Smooth muscle cell (in vitro differentiated cells): ENCODE data around the gene ST3GAL3. TPM values are rescaled to one million over a fixed set of nuclear protein-coding genes. Genes with fewer than 3 reads are reported as not detected.

Experiments used
- DNase-seq: peaks from one replicate; lab custom pipeline; 2025; ENCODE audit not compliant: unreplicated experiment; lab: John Stamatoyannopoulos, UW
- H2AFZ ChIP-seq: fragments of 200-600 bp; sonication (generic); 2 replicates; pipeline ENCODE4 v1.6.0; 2016; ENCODE audit warnings: antibody characterized with exemption, low read depth, mild to moderate bottlenecking
- H3F3A ChIP-seq: fragments of 200-600 bp; sonication (generic); 2 replicates; pipeline ENCODE4 v1.6.0; 2017; ENCODE audit warnings: antibody characterized with exemption, low read depth
- H3K27ac ChIP-seq: fragments of 200-600 bp; sonication (generic); 2 replicates; pipeline ENCODE4 v1.5.1; 2016; ENCODE audit warnings: low read depth, mild to moderate bottlenecking
- H3K27me3 ChIP-seq: fragments of 200-600 bp; sonication (generic); 2 replicates; pipeline ENCODE4 v1.6.1; 2016; ENCODE audit warnings: low read depth, mild to moderate bottlenecking
- H3K36me3 ChIP-seq: fragments of 200-600 bp; sonication (generic); 2 replicates; pipeline ENCODE4 v1.5.1; 2016; ENCODE audit warnings: low read depth
- H3K4me1 ChIP-seq: fragments of 200-600 bp; sonication (generic); 2 replicates; pipeline ENCODE4 v1.5.1; 2016; ENCODE audit warnings: low read depth
- H3K4me2 ChIP-seq: fragments of 200-600 bp; sonication (generic); 2 replicates; pipeline ENCODE4 v1.6.0; 2016; ENCODE audit warnings: mild to moderate bottlenecking
- H3K4me3 ChIP-seq: fragments of 200-600 bp; sonication (generic); 2 replicates; pipeline ENCODE4 v1.5.1; 2016; ENCODE audit warnings: mild to moderate bottlenecking
- H3K79me2 ChIP-seq: fragments of 200-600 bp; sonication (generic); 2 replicates; pipeline ENCODE4 v1.6.0; 2016; ENCODE audit warnings: low read depth, mild to moderate bottlenecking
- H3K9ac ChIP-seq: fragments of 200-600 bp; sonication (generic); 2 replicates; pipeline ENCODE4 v1.6.0; 2016; ENCODE audit warnings: low read depth
- H3K9me3 ChIP-seq: fragments of 200-600 bp; sonication (generic); replicated peaks from 2 replicates; pipeline ENCODE4 v1.5.1; 2016; ENCODE audit warnings: low read depth
- H4K20me1 ChIP-seq: fragments of 200-600 bp; sonication (generic); 2 replicates; pipeline ENCODE4 v1.6.0; 2016; ENCODE audit warnings: low read depth
- WGBS: methylation state at CpG from one replicate; pipeline ENCODE4 v1.1.7; 2016; ENCODE audit warnings: low lambda C conversion rate; 5-methylcytosine and 5-hydroxymethylcytosine counted together
- polyA plus RNA-seq: library from polyadenylated mRNA; unstranded; fragments of >200 nt; fragmentation: Nextera tagmentation; extraction: Ambion mirVana; gene quantifications from 2 replicates; pipeline ENCODE4 v1.2.1, GENCODE V29; 2016
- total RNA-seq: library from RNA; depleted of rRNA; stranded (reverse); fragments of >200 nt; gene quantifications from 2 replicates; pipeline ENCODE4 v1.2.3, GENCODE V29; 2014
- TF ChIP-seq, protein P1 (sequence below): fragments of 200-600 bp; sonication (generic); IDR thresholded peaks from 2 replicates; pipeline ENCODE4 v1.5.1; 2017; ENCODE audit warnings: borderline replicate concordance, mild to moderate bottlenecking, antibody characterized with exemption; ENCODE audit not compliant: insufficient read depth, poor library complexity, severe bottlenecking

ST3GAL3 gene
- total and polyA plus RNA-seq, 2 experiments from 2014 or later, result 16.0 to 16.6 TPM

DNA sequence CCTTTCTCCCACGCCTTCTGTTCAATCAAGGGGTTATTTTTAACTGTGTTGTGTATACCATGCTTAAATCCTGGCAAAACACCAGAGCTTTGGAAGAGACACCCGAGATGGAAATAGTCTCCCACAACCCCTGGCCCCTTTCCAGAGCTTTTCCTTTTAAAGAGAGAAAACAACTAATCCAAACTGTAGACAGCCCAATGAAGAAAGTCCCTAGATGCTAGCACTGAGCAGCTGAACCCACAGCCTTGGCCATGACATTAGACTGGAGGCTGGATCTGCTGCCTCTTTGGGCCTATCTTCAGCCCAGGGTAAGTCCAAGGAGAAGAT lies 161.4 kb downstream of the ST3GAL3 start:
- Histone ChIP-seq H3K79me2 (no peaks in the 10 kb centered on the region), H3K4me3 (no peak overlapping the region), H3K9me3 (no peaks in the 10 kb centered on the region), H3K9ac (no peak overlapping the region), H3K27ac (peak overlapping the region; percentile 58), H2AFZ (no peak overlapping the region), H3F3A (no peaks in the 10 kb centered on the region), H4K20me1 (peaks cover 19% of the 10 kb centered on the region), H3K4me1 (no peaks in the 10 kb centered on the region), H3K27me3 (no peaks in the 10 kb centered on the region), H3K4me2 (peak overlapping the region; percentile 51), H3K36me3 (no peaks in the 10 kb centered on the region)
- TF ChIP-seq, protein P1, sequence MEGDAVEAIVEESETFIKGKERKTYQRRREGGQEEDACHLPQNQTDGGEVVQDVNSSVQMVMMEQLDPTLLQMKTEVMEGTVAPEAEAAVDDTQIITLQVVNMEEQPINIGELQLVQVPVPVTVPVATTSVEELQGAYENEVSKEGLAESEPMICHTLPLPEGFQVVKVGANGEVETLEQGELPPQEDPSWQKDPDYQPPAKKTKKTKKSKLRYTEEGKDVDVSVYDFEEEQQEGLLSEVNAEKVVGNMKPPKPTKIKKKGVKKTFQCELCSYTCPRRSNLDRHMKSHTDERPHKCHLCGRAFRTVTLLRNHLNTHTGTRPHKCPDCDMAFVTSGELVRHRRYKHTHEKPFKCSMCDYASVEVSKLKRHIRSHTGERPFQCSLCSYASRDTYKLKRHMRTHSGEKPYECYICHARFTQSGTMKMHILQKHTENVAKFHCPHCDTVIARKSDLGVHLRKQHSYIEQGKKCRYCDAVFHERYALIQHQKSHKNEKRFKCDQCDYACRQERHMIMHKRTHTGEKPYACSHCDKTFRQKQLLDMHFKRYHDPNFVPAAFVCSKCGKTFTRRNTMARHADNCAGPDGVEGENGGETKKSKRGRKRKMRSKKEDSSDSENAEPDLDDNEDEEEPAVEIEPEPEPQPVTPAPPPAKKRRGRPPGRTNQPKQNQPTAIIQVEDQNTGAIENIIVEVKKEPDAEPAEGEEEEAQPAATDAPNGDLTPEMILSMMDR, result no peak
- WGBS, result 10% methylated on average over 2 of the region's 2 CpGs
- DNase-seq, result no peak

DNA sequence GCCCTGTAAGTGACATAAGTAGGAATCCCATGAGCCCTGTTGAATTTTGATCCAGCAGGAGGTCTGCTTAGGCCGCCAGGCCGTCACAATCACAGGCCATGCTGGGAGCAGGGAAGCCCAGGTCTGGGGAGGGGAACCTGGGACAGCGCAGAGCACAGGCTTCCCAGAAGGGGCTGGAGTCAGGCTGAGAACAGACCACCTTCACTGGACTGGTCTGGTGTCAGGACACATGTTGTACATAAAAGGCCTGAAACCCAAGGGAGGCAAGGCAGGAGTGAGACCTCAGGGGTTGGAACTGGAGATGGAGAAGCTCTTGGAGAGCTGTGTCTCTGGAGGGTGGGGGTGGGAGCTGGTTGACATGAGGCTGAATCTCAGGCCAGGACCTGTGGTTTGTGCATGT lies 163.0 kb downstream of the ST3GAL3 start:
- Histone ChIP-seq H3K9me3 (no peaks in the 10 kb centered on the region), H3K9ac (no peak overlapping the region), H3K27me3 (no peaks in the 10 kb centered on the region), H3K27ac (no peak overlapping the region), H3F3A (no peaks in the 10 kb centered on the region), H3K4me2 (no peak overlapping the region), H3K79me2 (no peaks in the 10 kb centered on the region), H3K4me1 (no peaks in the 10 kb centered on the region), H3K4me3 (no peak overlapping the region), H4K20me1 (peaks cover 19% of the 10 kb centered on the region), H3K36me3 (no peaks in the 10 kb centered on the region), H2AFZ (no peak overlapping the region)
- 92% methylated on average over 3 of the region's 3 CpGs for WGBS
- TF ChIP-seq, protein P1, result no peak
- no peak for DNase-seq

DNA sequence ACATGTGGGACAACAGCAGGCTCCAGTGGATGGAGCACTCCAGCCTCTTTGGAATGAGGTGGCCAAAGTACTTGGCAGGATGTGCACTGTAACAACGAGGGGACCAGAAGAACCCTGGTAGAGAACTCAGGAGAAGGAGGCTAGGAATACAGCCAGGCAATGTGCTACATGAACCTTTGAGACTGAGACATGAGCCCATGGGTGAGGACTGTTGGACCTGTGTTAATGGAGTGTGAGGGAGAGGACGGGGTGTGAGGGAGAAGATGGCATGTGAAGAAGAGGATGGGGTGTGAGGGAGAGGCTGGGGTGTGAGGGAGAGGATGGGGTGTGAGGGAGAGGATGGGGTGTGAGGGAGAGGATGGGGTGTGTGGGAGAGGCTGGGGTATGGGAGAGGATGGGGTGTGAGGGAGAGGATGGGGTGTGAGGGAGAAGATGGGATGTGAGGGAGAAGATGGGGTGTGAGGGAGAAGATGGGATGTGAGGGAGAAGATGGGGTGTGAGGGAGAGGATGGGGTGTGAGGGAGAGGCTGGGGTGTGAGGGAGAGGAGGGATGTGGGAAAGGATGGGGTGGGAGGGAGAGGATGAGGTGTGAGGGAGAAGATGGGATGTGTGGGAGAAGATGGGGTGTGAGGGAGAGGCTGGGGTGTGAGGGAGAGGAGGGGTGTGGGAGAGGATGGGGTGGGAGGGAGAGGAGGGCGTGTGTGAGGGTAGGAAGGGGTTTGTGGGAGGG lies 164.0 kb downstream of the ST3GAL3 start:
- no peak overlapping the region for H3K27ac ChIP-seq
- H3K9me3 ChIP-seq, result no peaks in the 10 kb centered on the region
- peaks cover 19% of the 10 kb centered on the region for H4K20me1 ChIP-seq
- no peaks in the 10 kb centered on the region for H3K79me2 ChIP-seq
- no peak overlapping the region for H3K4me3 ChIP-seq
- no peak overlapping the region for H2AFZ ChIP-seq
- no peaks in the 10 kb centered on the region for H3F3A ChIP-seq
- H3K4me1 ChIP-seq, result no peaks in the 10 kb centered on the region
- no peaks in the 10 kb centered on the region for H3K36me3 ChIP-seq
- no peak overlapping the region for H3K4me2 ChIP-seq
- DNase-seq, result no peak
- TF ChIP-seq, protein P1, result no peak
- H3K9ac ChIP-seq, result no peak overlapping the region
- no peaks in the 10 kb centered on the region for H3K27me3 ChIP-seq
- 86% methylated on average over 2 of the region's 3 CpGs for WGBS

DNA sequence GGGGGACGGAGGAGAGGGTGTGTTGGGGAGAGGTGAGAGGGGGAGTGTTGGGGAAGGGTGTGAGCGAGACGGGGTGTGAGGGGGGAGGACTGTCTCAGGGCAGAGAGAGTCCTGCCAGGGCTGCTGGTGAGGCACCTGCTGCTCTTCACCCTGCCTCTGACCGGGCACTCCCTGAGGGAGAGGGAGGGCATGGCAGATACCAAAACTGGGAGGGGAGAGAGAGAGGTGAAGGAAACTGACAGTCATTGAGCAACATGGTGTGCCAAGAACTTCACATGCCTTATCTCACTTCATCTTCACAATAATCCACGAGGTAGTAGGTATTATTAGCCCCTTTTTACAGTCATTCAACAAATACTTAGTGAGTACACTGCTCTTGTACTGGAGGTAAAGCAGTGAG lies 164.9 kb downstream of the ST3GAL3 start:
- no peaks in the 10 kb centered on the region for H3K4me1 ChIP-seq
- no peak overlapping the region for H3K4me3 ChIP-seq
- H3K27ac ChIP-seq, result no peak overlapping the region
- WGBS, result 98% methylated on average over 2 of the region's 5 CpGs
- no peak overlapping the region for H3K9ac ChIP-seq
- H3K79me2 ChIP-seq, result no peaks in the 10 kb centered on the region
- peaks cover 19% of the 10 kb centered on the region for H4K20me1 ChIP-seq
- H3K4me2 ChIP-seq, result no peak overlapping the region
- no peaks in the 10 kb centered on the region for H3K27me3 ChIP-seq
- no peaks in the 10 kb centered on the region for H3K36me3 ChIP-seq
- TF ChIP-seq, protein P1, result no peak
- no peak for DNase-seq
- no peaks in the 10 kb centered on the region for H3F3A ChIP-seq
- H3K9me3 ChIP-seq, result no peaks in the 10 kb centered on the region
- H2AFZ ChIP-seq, result no peak overlapping the region
